ENCODE data around the gene LONP2. TPM values are rescaled to one million over a fixed set of nuclear protein-coding genes. Genes with fewer than 3 reads are reported as not detected.

The LONP2 gene
- total and polyA plus RNA-seq, 2 of the 13 experiments (the other 11 are each of a cell fraction or from before 2014, with no cell fraction given), result 39.2 to 63.3 TPM

- TF ChIP-seq ZNF142 (CRISPR knock-in tag; IDR thresholded peaks at IDR 0.05) (no peak), MBNL3 (CRISPR knock-in tag; conservative IDR thresholded peaks at IDR 0.05) (no peak), MEIS2 (CRISPR knock-in tag; IDR thresholded peaks at IDR 0.05) (peak; percentile 52; the same call in 1 of the 2 replicates), FOXP4 (CRISPR knock-in tag; IDR thresholded peaks at IDR 0.05) (peak; percentile 50; the same call in 1 of the 2 replicates), MEIS1 (CRISPR knock-in tag; IDR thresholded peaks at IDR 0.05; ENCODE audit: borderline replicate concordance) (no peak), RFXAP (CRISPR knock-in tag; IDR thresholded peaks at IDR 0.05; ENCODE audit: borderline replicate concordance) (no peak), NFE2L1 (CRISPR knock-in tag; IDR thresholded peaks at IDR 0.05; ENCODE audit: borderline replicate concordance) (no peak), PAXIP1 (CRISPR knock-in tag; conservative IDR thresholded peaks at IDR 0.05) (0 out of 2 replicates have a peak, but pooled peaks have one; percentile 41), ONECUT2 (CRISPR knock-in tag; IDR thresholded peaks at IDR 0.05) (peak; percentile 77), ZNF121 (CRISPR knock-in tag; IDR thresholded peaks at IDR 0.05) (peak; percentile 90), RXRA (CRISPR knock-in tag; IDR thresholded peaks at IDR 0.05) (no peak), TP53 (CRISPR knock-in tag; conservative IDR thresholded peaks at IDR 0.05) (peak; percentile 35; the same call in 1 of the 2 replicates), ZNF282 (IDR thresholded peaks at IDR 0.05; ENCODE audit: partially characterized antibody) (no peak), HDAC2 (CRISPR knock-in tag; IDR thresholded peaks at IDR 0.05) (peak; percentile 45; the same call in 1 of the 2 replicates), GLI4 (CRISPR knock-in tag; IDR thresholded peaks at IDR 0.05; ENCODE audit: borderline replicate concordance) (no peak)
- TF ChIP-seq, protein P1, sequence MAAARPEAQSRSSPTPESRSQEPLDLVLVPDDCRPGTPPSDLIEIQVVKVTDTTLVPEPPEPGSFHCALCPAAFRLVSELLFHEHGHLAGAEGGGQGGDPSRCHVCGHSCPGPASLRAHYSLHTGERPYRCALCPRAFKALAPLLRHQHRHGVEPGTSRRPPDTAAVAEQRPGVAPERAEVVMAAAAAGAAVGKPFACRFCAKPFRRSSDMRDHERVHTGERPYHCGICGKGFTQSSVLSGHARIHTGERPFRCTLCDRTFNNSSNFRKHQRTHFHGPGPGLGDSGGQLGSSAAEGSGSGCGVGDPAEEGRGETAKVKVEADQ (CRISPR knock-in tag; IDR thresholded peaks at IDR 0.05; ENCODE audit: borderline replicate concordance), result no peak
- TF ChIP-seq, protein P2, sequence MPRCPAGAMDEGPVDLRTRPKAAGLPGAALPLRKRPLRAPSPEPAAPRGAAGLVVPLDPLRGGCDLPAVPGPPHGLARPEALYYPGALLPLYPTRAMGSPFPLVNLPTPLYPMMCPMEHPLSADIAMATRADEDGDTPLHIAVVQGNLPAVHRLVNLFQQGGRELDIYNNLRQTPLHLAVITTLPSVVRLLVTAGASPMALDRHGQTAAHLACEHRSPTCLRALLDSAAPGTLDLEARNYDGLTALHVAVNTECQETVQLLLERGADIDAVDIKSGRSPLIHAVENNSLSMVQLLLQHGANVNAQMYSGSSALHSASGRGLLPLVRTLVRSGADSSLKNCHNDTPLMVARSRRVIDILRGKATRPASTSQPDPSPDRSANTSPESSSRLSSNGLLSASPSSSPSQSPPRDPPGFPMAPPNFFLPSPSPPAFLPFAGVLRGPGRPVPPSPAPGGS (CRISPR knock-in tag; IDR thresholded peaks at IDR 0.05), result no peak
Measured at GRCh38 chr16:48236286-48236685, 7.8 kb upstream of the LONP2 start (continued).
